GM21619 (cell line): ENCODE data around the gene ZCCHC9.

Experiments
- ATAC-seq: cut with Tn5 transposase; IDR thresholded peaks from one replicate; pipeline ENCODE4 v1.9.1; 2021; ENCODE audit not compliant: unreplicated experiment

Gene ZCCHC9

DNA sequence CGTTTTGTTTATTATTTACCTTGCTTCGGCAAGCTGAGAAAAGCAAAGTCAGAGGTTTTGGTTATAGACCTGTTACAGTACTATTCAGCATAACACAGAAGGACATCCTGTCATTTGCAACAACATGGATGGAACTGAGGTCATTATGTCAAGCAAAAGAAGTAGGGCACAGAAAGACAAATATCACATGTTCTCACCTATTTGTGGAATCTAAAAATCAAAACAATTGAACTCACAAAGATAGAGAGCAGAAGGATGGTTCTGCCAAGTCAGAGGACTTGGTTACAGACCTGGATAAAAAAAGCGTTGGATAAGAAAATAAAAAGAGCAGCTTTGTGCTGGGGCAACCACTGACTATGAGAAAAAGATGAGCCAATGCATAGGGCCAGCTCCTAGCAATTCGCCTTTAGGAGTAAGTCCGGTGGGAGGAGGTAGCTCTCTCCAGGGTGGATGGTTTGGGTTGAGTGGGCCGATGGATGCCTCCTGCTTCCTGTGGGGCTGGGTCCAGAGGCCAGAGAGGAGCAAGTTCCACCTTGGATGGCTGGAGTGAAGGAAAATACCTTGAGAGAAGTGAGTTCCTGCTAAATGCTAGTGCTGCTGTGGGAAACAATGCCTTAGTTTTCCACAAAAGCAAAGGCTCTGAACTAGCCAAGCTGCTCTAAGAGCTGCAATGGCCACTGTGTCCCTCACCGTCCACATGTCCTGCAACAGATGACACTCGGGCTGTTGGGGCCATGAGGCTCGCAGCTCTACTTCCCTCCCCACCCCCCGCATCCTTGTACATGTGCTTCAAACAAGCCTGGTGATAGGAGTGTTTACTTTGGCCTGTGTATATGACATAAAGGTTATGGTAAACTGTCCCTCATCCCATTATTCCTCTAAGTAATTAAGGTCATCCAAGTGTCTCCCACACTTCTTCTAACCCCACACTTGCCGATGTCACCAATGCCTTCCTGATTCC is 54.2 kb downstream of the ZCCHC9 start:
- ATAC-seq = no peak

DNA sequence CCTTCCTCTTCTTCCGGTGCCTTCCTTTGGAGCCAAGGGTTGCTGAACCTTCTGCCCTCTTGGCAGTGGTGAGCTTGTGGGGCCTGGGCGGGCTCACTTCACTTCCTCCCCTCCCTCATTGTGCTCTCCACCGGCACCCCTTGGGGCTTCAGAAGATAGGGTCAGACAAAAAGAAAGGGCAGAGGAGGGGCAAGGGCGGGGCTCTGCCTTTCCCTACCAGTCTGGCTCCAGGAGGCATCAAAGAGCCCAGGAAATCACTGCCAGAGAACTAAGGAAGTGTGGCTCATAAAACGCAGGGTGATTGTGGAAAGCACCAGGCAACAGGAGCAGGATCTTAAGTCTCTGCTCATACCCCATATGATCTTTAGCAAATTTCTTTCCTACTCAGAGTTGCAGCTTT is 57.7 kb downstream of the ZCCHC9 start:
- ATAC-seq = no peak

- ATAC-seq = no peak
Measured at GRCh38 chr5:81359881-81360280, 58.5 kb downstream of the ZCCHC9 start.

GRCh38 chr5:81360640-81361039 is 59.3 kb downstream of the ZCCHC9 start:
- no peak for ATAC-seq

- no peak for ATAC-seq
Measured at GRCh38 chr5:81361600-81361999, 60.2 kb downstream of the ZCCHC9 start.
